ENCODE data around the gene GSE1. TPM values are rescaled to one million over a fixed set of nuclear protein-coding genes. Genes with fewer than 3 reads are reported as not detected.

The GSE1 gene
- total and polyA plus RNA-seq, 2 of the 13 experiments (the other 11 are each of a cell fraction or from before 2014, with no cell fraction given) = 16.1 to 31.2 TPM

- TF ChIP-seq KIAA2018 (CRISPR knock-in tag; IDR thresholded peaks at IDR 0.05; ENCODE audit: borderline replicate concordance) (no peak), BORCS8-MEF2B (CRISPR knock-in tag; IDR thresholded peaks at IDR 0.05) (no peak), ETV6 (CRISPR knock-in tag; conservative IDR thresholded peaks at IDR 0.05) (no peak), ZNF235 (CRISPR knock-in tag; IDR thresholded peaks at IDR 0.05; ENCODE audit: borderline replicate concordance) (no peak), CREBL2 (CRISPR knock-in tag; IDR thresholded peaks at IDR 0.05; ENCODE audit: borderline replicate concordance) (no peak), TCF7 (IDR thresholded peaks at IDR 0.05; ENCODE audit: low read depth) (no peak), MXD4 (CRISPR knock-in tag; IDR thresholded peaks at IDR 0.05) (no peak), ZNF670 (CRISPR knock-in tag; IDR thresholded peaks at IDR 0.05; ENCODE audit: borderline replicate concordance) (no peak), PITX1 (CRISPR knock-in tag; IDR thresholded peaks at IDR 0.05) (no peak), TOE1 (CRISPR knock-in tag; IDR thresholded peaks at IDR 0.05) (no peak), SKI (IDR thresholded peaks at IDR 0.05; ENCODE audit: partially characterized antibody) (no peak), SMAD3 (CRISPR knock-in tag; IDR thresholded peaks at IDR 0.05) (no peak), ZNF343 (CRISPR knock-in tag; IDR thresholded peaks at IDR 0.05) (no peak), EEA1 (CRISPR knock-in tag; IDR thresholded peaks at IDR 0.05; ENCODE audit: borderline replicate concordance) (no peak), U2AF1 (optimal IDR thresholded peaks at IDR 0.05; ENCODE audit: low read depth, low read length) (no peak), ZNF784 (CRISPR knock-in tag; IDR thresholded peaks at IDR 0.05; ENCODE audit: borderline replicate concordance) (no peak), ARNT2 (CRISPR knock-in tag; IDR thresholded peaks at IDR 0.05; ENCODE audit: low read depth) (0 out of 2 replicates have a peak, but pooled peaks have one; percentile 13), ZSCAN25 (CRISPR knock-in tag; IDR thresholded peaks at IDR 0.05) (0 out of 2 replicates have a peak, but pooled peaks have one; percentile 56)
These were observed 38.7 kb downstream of the GSE1 start (continued) for GRCh38 chr16:85651629-85652430.
